ENCODE results near the gene RNF180.

The RNF180 gene

DNA sequence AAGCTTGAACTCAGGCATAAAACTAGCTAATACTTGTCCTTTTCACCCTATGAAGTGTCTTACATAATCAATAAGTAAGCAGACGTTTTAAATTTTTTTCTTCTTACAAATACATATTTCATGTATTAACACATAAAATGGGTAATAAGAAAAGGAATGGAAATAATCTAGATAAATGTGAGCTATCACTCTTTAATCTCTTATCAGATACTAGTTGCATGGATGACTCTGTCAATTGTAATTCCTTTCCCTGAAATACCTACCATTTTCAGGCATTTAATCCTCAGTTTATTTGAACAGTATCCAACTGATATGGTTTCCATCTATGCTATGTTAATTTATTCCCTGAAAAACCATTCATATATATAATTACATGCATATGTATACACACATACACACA is 174.1 kb downstream of the RNF180 start:
- Histone ChIP-seq H3K9ac (ENCODE audit: low read depth, low read length, poor library complexity, severe bottlenecking) (no peak overlapping the region), H3K4me3 (ENCODE audit: low read length, poor library complexity, severe bottlenecking) (no peak overlapping the region)

DNA sequence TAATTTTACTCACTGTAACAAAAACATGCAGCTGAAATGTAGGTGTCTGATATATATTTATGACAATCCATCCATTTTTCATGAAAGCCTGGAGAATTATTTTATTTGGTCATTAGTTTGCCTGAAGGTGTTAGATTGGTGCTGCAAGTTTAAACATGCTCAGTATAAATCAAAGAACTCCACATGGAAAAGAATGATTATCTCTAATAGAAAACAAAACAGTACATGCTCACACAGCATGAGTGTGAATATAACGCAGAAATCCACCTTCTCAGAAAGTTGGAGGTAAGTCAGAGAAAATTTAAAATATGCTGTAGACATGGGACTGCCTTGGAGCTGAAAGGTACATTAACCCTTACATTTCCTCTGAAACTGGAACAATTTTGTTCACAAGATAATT is 174.7 kb downstream of the RNF180 start:
- H4K20me1 ChIP-seq (ENCODE audit: insufficient read depth, low read length, poor library complexity, severe bottlenecking): no peaks in the 10 kb centered on the region
- H3K4me1 ChIP-seq (ENCODE audit: insufficient read depth, low read length, poor library complexity, severe bottlenecking): no peaks in the 10 kb centered on the region
- no peak overlapping the region for H2AFZ ChIP-seq (ENCODE audit: low read length)
- H3K9me2 ChIP-seq (replicated peaks; ENCODE audit: low read depth, low read length): no peaks in the 10 kb centered on the region
- TF ChIP-seq CTCF (conservative IDR thresholded peaks at IDR 0.05; ENCODE audit: low read length): no peak
- TF ChIP-seq EZH2phosphoT487 (IDR thresholded peaks at IDR 0.05; ENCODE audit: borderline replicate concordance): no peak
- no peak overlapping the region for H3K9ac ChIP-seq (ENCODE audit: low read depth, low read length, poor library complexity, severe bottlenecking)
- no peak overlapping the region for H3K4me3 ChIP-seq (ENCODE audit: low read length, poor library complexity, severe bottlenecking)
- no peaks in the 10 kb centered on the region for H3K9me3 ChIP-seq (ENCODE audit: insufficient read depth, low read depth, low read length)
- no peak overlapping the region for H3K4me2 ChIP-seq (ENCODE audit: low read depth, low read length, poor library complexity, severe bottlenecking)
- no peaks in the 10 kb centered on the region for H3K27me3 ChIP-seq (ENCODE audit: insufficient read depth, low read length, poor library complexity, severe bottlenecking)
- H3K79me2 ChIP-seq (ENCODE audit: insufficient read depth, low read length): no peaks in the 10 kb centered on the region
- no peaks in the 10 kb centered on the region for H3F3A ChIP-seq (ENCODE audit: low read depth)
- H3K36me3 ChIP-seq (ENCODE audit: insufficient read depth, low read length): no peaks in the 10 kb centered on the region

More for the DNA sequence above, 174.1 kb downstream of the RNF180 start:
- H3K9me2 ChIP-seq (replicated peaks; ENCODE audit: low read depth, low read length): no peaks in the 10 kb centered on the region
- no peak overlapping the region for H2AFZ ChIP-seq (ENCODE audit: low read length)
- H3K4me1 ChIP-seq (ENCODE audit: insufficient read depth, low read length, poor library complexity, severe bottlenecking): no peaks in the 10 kb centered on the region
- TF ChIP-seq CTCF (conservative IDR thresholded peaks at IDR 0.05; ENCODE audit: low read length): no peak
- TF ChIP-seq EZH2phosphoT487 (IDR thresholded peaks at IDR 0.05; ENCODE audit: borderline replicate concordance): no peak
- no peak overlapping the region for H3K4me2 ChIP-seq (ENCODE audit: low read depth, low read length, poor library complexity, severe bottlenecking)
- H3F3A ChIP-seq (ENCODE audit: low read depth): no peaks in the 10 kb centered on the region
- H3K27me3 ChIP-seq (ENCODE audit: insufficient read depth, low read length, poor library complexity, severe bottlenecking): no peaks in the 10 kb centered on the region
- H3K9me3 ChIP-seq (ENCODE audit: insufficient read depth, low read depth, low read length): no peaks in the 10 kb centered on the region
- H3K36me3 ChIP-seq (ENCODE audit: insufficient read depth, low read length): no peaks in the 10 kb centered on the region
- no peaks in the 10 kb centered on the region for H4K20me1 ChIP-seq (ENCODE audit: insufficient read depth, low read length, poor library complexity, severe bottlenecking)
- no peaks in the 10 kb centered on the region for H3K79me2 ChIP-seq (ENCODE audit: insufficient read depth, low read length)

GRCh38 chr5:64341340-64341739 is 175.7 kb downstream of the RNF180 start:
- no peaks in the 10 kb centered on the region for H3F3A ChIP-seq (ENCODE audit: low read depth)

More at GRCh38 chr5:64341340-64341739, 175.7 kb downstream of the RNF180 start:
- H3K9me2 ChIP-seq (replicated peaks; ENCODE audit: low read depth, low read length): no peaks in the 10 kb centered on the region
- no peaks in the 10 kb centered on the region for H3K79me2 ChIP-seq (ENCODE audit: insufficient read depth, low read length)
- H3K4me2 ChIP-seq (ENCODE audit: low read depth, low read length, poor library complexity, severe bottlenecking): no peak overlapping the region
- no peaks in the 10 kb centered on the region for H4K20me1 ChIP-seq (ENCODE audit: insufficient read depth, low read length, poor library complexity, severe bottlenecking)
- H2AFZ ChIP-seq (ENCODE audit: low read length): no peak overlapping the region
- H3K9me3 ChIP-seq (ENCODE audit: insufficient read depth, low read depth, low read length): no peaks in the 10 kb centered on the region
- H3K36me3 ChIP-seq (ENCODE audit: insufficient read depth, low read length): no peaks in the 10 kb centered on the region
- TF ChIP-seq EZH2phosphoT487 (IDR thresholded peaks at IDR 0.05; ENCODE audit: borderline replicate concordance) (no peak), CTCF (conservative IDR thresholded peaks at IDR 0.05; ENCODE audit: low read length) (no peak)
- H3K27me3 ChIP-seq (ENCODE audit: insufficient read depth, low read length, poor library complexity, severe bottlenecking): no peaks in the 10 kb centered on the region
- no peaks in the 10 kb centered on the region for H3K4me1 ChIP-seq (ENCODE audit: insufficient read depth, low read length, poor library complexity, severe bottlenecking)
- H3K4me3 ChIP-seq (ENCODE audit: low read length, poor library complexity, severe bottlenecking): no peak overlapping the region
- no peak overlapping the region for H3K9ac ChIP-seq (ENCODE audit: low read depth, low read length, poor library complexity, severe bottlenecking)

All from Loucy (cell line).